Measurements from ENCODE around the gene NGLY1. TPM values are rescaled to one million over a fixed set of nuclear protein-coding genes. Genes with fewer than 3 reads are reported as not detected.

The NGLY1 gene
- total RNA-seq, 1 donor = 30.4 TPM

- no peaks in the 10 kb centered on the region for H3K79me2 ChIP-seq (ENCODE audit: insufficient read depth, low read length)
- H3K9me3 ChIP-seq (ENCODE audit: low read depth, low read length) = no peaks in the 10 kb centered on the region
Measured at GRCh38 chr3:25751725-25752124, 31.5 kb downstream of the NGLY1 start.

GRCh38 chr3:25751048-25751447 lies 32.2 kb downstream of the NGLY1 start:
- Histone ChIP-seq H3K9me3 (ENCODE audit: low read depth, low read length) (no peaks in the 10 kb centered on the region), H3K27me3 (ENCODE audit: insufficient read depth, low read length) (no peaks in the 10 kb centered on the region), H3K79me2 (ENCODE audit: insufficient read depth, low read length) (no peaks in the 10 kb centered on the region), H3K27ac (ENCODE audit: low read depth, low read length) (no peak overlapping the region), H3K4me1 (ENCODE audit: insufficient read depth, low read length) (peaks cover 2% of the 10 kb centered on the region), H3K36me3 (ENCODE audit: insufficient read depth, low read length) (peaks cover 25% of the 10 kb centered on the region), H3K4me3 (ENCODE audit: insufficient read depth, low read length) (no peak overlapping the region), H2AFZ (ENCODE audit: low read length) (no peak overlapping the region), H4K20me1 (ENCODE audit: insufficient read depth, low read length) (no peaks in the 10 kb centered on the region), H3K4me2 (ENCODE audit: insufficient read depth, low read length) (no peak overlapping the region)
- TF ChIP-seq CTCF (IDR thresholded peaks at IDR 0.05; ENCODE audit: extremely low read depth, low read depth, low read length) = no peak
- DNase-seq (ENCODE audit: insufficient read length, low spot score, missing footprints) = no peak

More at GRCh38 chr3:25751725-25752124, 31.5 kb downstream of the NGLY1 start:
- H3K27me3 ChIP-seq (ENCODE audit: insufficient read depth, low read length) = no peaks in the 10 kb centered on the region
- no peak overlapping the region for H2AFZ ChIP-seq (ENCODE audit: low read length)
- H3K36me3 ChIP-seq (ENCODE audit: insufficient read depth, low read length) = peaks cover 25% of the 10 kb centered on the region
- no peak overlapping the region for H3K27ac ChIP-seq (ENCODE audit: low read depth, low read length)
- no peak for DNase-seq (ENCODE audit: insufficient read length, low spot score, missing footprints)
- H4K20me1 ChIP-seq (ENCODE audit: insufficient read depth, low read length) = no peaks in the 10 kb centered on the region
- no peak overlapping the region for H3K4me2 ChIP-seq (ENCODE audit: insufficient read depth, low read length)
- TF ChIP-seq CTCF (IDR thresholded peaks at IDR 0.05; ENCODE audit: extremely low read depth, low read depth, low read length) = no peak
- no peak overlapping the region for H3K4me3 ChIP-seq (ENCODE audit: insufficient read depth, low read length)
- H3K4me1 ChIP-seq (ENCODE audit: insufficient read depth, low read length) = peaks cover 2% of the 10 kb centered on the region

- no peak for TF ChIP-seq CTCF (IDR thresholded peaks at IDR 0.05; ENCODE audit: extremely low read depth, low read depth, low read length)
- Histone ChIP-seq H3K79me2 (ENCODE audit: insufficient read depth, low read length) (no peaks in the 10 kb centered on the region), H3K9me3 (ENCODE audit: low read depth, low read length) (no peaks in the 10 kb centered on the region), H3K36me3 (ENCODE audit: insufficient read depth, low read length) (peaks cover 25% of the 10 kb centered on the region), H2AFZ (ENCODE audit: low read length) (no peak overlapping the region), H3K4me3 (ENCODE audit: insufficient read depth, low read length) (no peak overlapping the region), H4K20me1 (ENCODE audit: insufficient read depth, low read length) (no peaks in the 10 kb centered on the region), H3K4me1 (ENCODE audit: insufficient read depth, low read length) (no peaks in the 10 kb centered on the region), H3K27me3 (ENCODE audit: insufficient read depth, low read length) (no peaks in the 10 kb centered on the region), H3K27ac (ENCODE audit: low read depth, low read length) (no peak overlapping the region), H3K4me2 (ENCODE audit: insufficient read depth, low read length) (no peak overlapping the region)
- no peak for DNase-seq (ENCODE audit: insufficient read length, low spot score, missing footprints)
Measured at GRCh38 chr3:25749031-25749581, 34.1 kb downstream of the NGLY1 start.

GRCh38 chr3:25748189-25748588 lies 35.1 kb downstream of the NGLY1 start:
- no peaks in the 10 kb centered on the region for H3K4me1 ChIP-seq (ENCODE audit: insufficient read depth, low read length)
- no peak for DNase-seq (ENCODE audit: insufficient read length, low spot score, missing footprints)
- no peak overlapping the region for H3K4me3 ChIP-seq (ENCODE audit: insufficient read depth, low read length)
- no peaks in the 10 kb centered on the region for H4K20me1 ChIP-seq (ENCODE audit: insufficient read depth, low read length)
- H3K36me3 ChIP-seq (ENCODE audit: insufficient read depth, low read length) = peaks cover 25% of the 10 kb centered on the region
- H3K79me2 ChIP-seq (ENCODE audit: insufficient read depth, low read length) = no peaks in the 10 kb centered on the region
- no peak overlapping the region for H2AFZ ChIP-seq (ENCODE audit: low read length)
- H3K4me2 ChIP-seq (ENCODE audit: insufficient read depth, low read length) = no peak overlapping the region
- H3K9me3 ChIP-seq (ENCODE audit: low read depth, low read length) = no peaks in the 10 kb centered on the region
- H3K27ac ChIP-seq (ENCODE audit: low read depth, low read length) = no peak overlapping the region
- TF ChIP-seq CTCF (IDR thresholded peaks at IDR 0.05; ENCODE audit: extremely low read depth, low read depth, low read length) = no peak
- no peaks in the 10 kb centered on the region for H3K27me3 ChIP-seq (ENCODE audit: insufficient read depth, low read length)

Data from osteoblast (primary cell).